ENCODE data around the gene NRP2. TPM values are rescaled to one million over a fixed set of nuclear protein-coding genes. Genes with fewer than 3 reads are reported as not detected.
A peak's percentile ranks its signal among the peaks of the same experiment; 100 is the strongest.

Gene NRP2
- total RNA-seq, 1 donor from 2014 or later: 90.3 TPM

DNA sequence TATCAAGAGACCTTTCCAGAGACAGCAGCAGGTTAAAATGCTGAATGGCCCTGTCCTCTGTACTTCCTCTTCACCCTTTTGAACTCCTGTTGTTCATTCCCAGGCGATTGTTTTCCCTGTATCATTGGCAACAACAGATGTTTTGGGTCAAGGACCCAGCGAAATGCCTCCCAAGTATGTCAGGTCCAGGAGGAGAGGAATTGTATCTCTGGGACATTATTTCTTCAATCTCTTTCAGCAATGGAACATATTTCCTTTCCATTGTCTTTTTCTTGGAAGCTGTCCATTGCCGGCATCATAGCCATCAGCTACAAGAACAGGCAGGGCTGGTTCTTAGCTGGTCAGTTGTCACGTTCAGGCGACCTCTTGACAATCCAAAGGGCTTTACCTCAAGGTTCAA lies 76.2 kb downstream of the NRP2 start:
- Mint-ChIP-seq H3K4me3 (no peak overlapping the region), H3K36me3 (ENCODE audit: low read depth) (peaks cover 21% of the 10 kb centered on the region), H3K27me3 (ENCODE audit: low read depth) (no peaks in the 10 kb centered on the region), H3K27ac (ENCODE audit: unreplicated experiment) (no peak overlapping the region), H3K9me3 (no peaks in the 10 kb centered on the region), H3K4me1 (peaks cover 33% of the 10 kb centered on the region)
- TF ChIP-seq, protein P1, sequence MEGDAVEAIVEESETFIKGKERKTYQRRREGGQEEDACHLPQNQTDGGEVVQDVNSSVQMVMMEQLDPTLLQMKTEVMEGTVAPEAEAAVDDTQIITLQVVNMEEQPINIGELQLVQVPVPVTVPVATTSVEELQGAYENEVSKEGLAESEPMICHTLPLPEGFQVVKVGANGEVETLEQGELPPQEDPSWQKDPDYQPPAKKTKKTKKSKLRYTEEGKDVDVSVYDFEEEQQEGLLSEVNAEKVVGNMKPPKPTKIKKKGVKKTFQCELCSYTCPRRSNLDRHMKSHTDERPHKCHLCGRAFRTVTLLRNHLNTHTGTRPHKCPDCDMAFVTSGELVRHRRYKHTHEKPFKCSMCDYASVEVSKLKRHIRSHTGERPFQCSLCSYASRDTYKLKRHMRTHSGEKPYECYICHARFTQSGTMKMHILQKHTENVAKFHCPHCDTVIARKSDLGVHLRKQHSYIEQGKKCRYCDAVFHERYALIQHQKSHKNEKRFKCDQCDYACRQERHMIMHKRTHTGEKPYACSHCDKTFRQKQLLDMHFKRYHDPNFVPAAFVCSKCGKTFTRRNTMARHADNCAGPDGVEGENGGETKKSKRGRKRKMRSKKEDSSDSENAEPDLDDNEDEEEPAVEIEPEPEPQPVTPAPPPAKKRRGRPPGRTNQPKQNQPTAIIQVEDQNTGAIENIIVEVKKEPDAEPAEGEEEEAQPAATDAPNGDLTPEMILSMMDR (conservative IDR thresholded peaks at IDR 0.05): no peak
- no peak for DNase-seq (ENCODE audit: low read depth, low spot score)

DNA sequence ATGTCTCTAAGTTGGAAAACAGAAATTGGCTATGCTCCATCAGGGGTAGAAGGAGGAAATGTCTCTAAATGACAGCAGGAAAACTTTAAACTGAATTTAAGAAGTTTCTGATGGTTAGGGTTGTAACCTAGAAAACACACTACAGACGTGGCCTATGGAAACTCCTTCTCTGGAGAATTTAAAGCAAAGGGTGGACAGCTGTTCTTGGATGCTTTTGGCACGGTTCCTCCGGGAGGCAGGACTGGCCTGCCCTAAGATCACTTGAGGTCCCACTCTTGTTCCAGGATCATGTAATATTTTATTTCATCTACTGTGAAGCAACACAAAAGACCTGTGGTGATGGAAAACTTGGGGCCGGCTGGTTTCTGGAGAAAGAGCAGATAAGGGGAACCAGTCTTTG lies 77.0 kb downstream of the NRP2 start:
- Mint-ChIP-seq H3K36me3 (ENCODE audit: low read depth) (peaks cover 21% of the 10 kb centered on the region), H3K27me3 (ENCODE audit: low read depth) (no peaks in the 10 kb centered on the region), H3K27ac (ENCODE audit: unreplicated experiment) (no peak overlapping the region), H3K4me3 (no peak overlapping the region), H3K4me1 (peaks cover 37% of the 10 kb centered on the region), H3K9me3 (no peaks in the 10 kb centered on the region)
- TF ChIP-seq, protein P1 (conservative IDR thresholded peaks at IDR 0.05): no peak
- DNase-seq (ENCODE audit: low read depth, low spot score): no peak

DNA sequence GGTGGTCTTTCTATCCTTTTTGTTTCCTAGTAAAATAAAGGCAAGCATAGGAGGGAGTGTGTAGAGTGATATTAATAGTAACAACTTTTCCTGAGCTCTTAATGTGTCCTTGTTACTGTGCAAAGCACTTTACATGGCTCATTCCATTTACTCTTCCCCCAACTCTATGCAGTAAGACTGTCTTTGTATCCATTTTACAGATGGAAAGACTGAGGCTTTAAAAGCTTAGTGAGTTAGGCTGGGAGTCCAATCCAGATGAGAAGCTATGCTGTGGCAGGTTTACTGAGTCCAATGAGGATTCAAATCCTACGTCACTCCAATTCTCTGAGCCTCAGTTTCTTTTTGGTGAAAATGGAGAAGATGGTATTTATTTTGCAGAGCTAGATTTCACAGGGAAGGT lies 77.4 kb downstream of the NRP2 start:
- H3K4me3 Mint-ChIP-seq: no peak overlapping the region
- peaks cover 37% of the 10 kb centered on the region for H3K4me1 Mint-ChIP-seq
- TF ChIP-seq, protein P1 (conservative IDR thresholded peaks at IDR 0.05): no peak
- no peaks in the 10 kb centered on the region for H3K27me3 Mint-ChIP-seq (ENCODE audit: low read depth)
- H3K36me3 Mint-ChIP-seq (ENCODE audit: low read depth): peaks cover 18% of the 10 kb centered on the region
- no peaks in the 10 kb centered on the region for H3K9me3 Mint-ChIP-seq
- no peak overlapping the region for H3K27ac Mint-ChIP-seq (ENCODE audit: unreplicated experiment)
- no peak for DNase-seq (ENCODE audit: low read depth, low spot score)

DNA sequence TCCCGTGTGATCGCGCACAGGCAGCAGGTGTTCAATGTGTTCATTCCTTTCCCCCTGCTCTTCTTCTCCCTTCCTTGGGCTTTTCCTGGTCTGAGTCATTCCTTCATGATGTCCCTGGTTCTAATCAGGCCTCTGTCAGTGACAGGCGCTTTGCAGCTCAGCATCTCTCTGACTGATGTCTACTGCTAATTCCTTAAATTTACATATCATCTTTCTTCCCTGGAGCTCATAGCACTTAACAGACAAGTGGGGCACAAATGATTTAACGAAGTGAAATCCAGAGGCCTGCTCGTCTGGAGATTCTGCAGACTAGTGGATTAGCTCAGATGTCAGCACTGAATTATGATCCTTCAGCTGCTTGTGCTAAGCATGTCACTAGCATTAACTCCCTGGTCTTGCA lies 77.9 kb downstream of the NRP2 start:
- Mint-ChIP-seq H3K4me3 (no peak overlapping the region), H3K36me3 (ENCODE audit: low read depth) (peaks cover 14% of the 10 kb centered on the region), H3K4me1 (peaks cover 35% of the 10 kb centered on the region), H3K9me3 (no peaks in the 10 kb centered on the region), H3K27ac (ENCODE audit: unreplicated experiment) (no peak overlapping the region), H3K27me3 (ENCODE audit: low read depth) (no peaks in the 10 kb centered on the region)
- DNase-seq (ENCODE audit: low read depth, low spot score): no peak
- TF ChIP-seq, protein P1 (conservative IDR thresholded peaks at IDR 0.05): no peak

DNA sequence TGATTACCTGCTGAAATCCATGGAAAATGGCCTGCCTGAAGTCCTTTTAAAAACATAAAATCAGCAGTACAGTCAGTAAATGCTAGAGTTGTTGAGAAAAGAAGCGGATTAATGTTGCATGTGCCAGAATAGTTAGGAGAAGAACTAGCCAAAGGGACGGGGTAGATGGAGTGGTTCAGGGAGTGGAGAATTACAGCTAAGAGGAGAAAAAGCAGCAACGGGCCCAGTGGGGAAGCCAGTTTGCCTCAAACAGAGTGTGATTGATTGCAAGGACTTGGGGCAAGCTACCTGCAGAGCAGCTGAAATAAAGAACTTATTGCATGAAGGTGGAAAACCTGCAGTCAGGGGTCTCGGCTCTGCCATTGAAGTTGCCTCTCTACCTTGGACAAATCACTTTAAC lies 79.1 kb downstream of the NRP2 start:
- Mint-ChIP-seq H3K9me3 (no peaks in the 10 kb centered on the region), H3K36me3 (ENCODE audit: low read depth) (peaks cover 17% of the 10 kb centered on the region), H3K27me3 (ENCODE audit: low read depth) (no peaks in the 10 kb centered on the region), H3K4me1 (peaks cover 29% of the 10 kb centered on the region), H3K27ac (ENCODE audit: unreplicated experiment) (no peak overlapping the region), H3K4me3 (no peak overlapping the region)
- TF ChIP-seq, protein P1 (conservative IDR thresholded peaks at IDR 0.05): no peak
- no peak for DNase-seq (ENCODE audit: low read depth, low spot score)

DNA sequence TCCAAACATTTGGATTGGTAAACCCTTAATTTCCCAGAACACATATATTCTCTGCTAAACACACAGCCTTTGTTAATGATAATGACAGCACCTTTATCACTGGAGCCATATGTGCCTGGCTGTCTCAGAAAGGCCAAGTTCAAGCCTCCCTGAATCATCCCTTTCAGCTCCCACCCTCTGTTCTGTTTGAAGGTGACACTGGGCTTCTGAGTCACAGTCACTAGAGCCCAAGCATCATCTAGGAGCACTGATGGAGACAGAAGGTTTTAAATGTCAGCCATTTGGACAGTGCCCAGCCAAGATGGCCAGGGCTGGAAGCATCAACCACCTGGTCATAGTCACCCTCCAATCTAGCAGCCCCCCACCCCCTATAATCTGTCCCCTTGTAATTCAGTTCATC lies 80.6 kb downstream of the NRP2 start:
- H3K4me1 Mint-ChIP-seq: peaks cover 32% of the 10 kb centered on the region
- DNase-seq (ENCODE audit: low read depth, low spot score): no peak
- H3K27ac Mint-ChIP-seq (ENCODE audit: unreplicated experiment): no peak overlapping the region
- no peaks in the 10 kb centered on the region for H3K27me3 Mint-ChIP-seq (ENCODE audit: low read depth)
- H3K9me3 Mint-ChIP-seq: no peaks in the 10 kb centered on the region
- peak overlapping the region; percentile 76 for H3K4me3 Mint-ChIP-seq
- TF ChIP-seq, protein P1 (conservative IDR thresholded peaks at IDR 0.05): no peak
- H3K36me3 Mint-ChIP-seq (ENCODE audit: low read depth): peaks cover 10% of the 10 kb centered on the region

Measured in neural crest cell (in vitro differentiated cells).